ENCODE data around the gene TOR3A. TPM values are rescaled to one million over a fixed set of nuclear protein-coding genes. Genes with fewer than 3 reads are reported as not detected.

TOR3A gene
- total RNA-seq, 2 donors from 2014 or later, result 37.4 to 69.2 TPM

DNA sequence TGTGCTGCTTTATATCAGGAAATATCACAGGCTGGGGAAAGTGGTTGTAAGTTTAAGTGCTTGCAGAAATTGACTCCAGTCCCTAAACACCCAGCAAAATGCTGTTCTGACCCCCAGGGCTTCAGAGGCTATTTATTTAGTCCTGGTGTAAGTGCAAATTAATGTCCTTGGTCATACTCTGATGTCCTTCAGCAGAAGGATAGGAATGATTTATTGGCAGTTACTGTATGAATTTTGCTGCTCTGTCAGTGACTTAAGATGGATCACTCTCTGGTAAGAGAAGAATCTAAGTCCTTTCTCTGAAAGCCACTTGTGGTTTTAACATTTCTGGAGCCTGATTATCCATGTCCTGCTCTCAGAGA lies 34.3 kb upstream of the TOR3A start:
- DNase-seq (ENCODE audit: low spot score) (no peak), ATAC-seq (ENCODE audit: insufficient number of reproducible peaks, low FRiP score, low read depth) (no peak)
- no peak overlapping the region for H3K27ac ChIP-seq
- H3K27me3 ChIP-seq (replicated peaks; ENCODE audit: insufficient read depth), result no peaks in the 10 kb centered on the region
- no peak for TF ChIP-seq CTCF (IDR thresholded peaks at IDR 0.05)
- peaks cover 5% of the 10 kb centered on the region for H3K36me3 ChIP-seq
- peaks cover 0 to 6% of the 10 kb centered on the region in 2 donors for H3K4me1 ChIP-seq (ENCODE audit: control insufficient read depth in 1 of 2, low read depth in 2 of 2)
- H3K9me3 ChIP-seq, result no peaks in the 10 kb centered on the region
- H3K4me3 ChIP-seq, result no peak overlapping the region

DNA sequence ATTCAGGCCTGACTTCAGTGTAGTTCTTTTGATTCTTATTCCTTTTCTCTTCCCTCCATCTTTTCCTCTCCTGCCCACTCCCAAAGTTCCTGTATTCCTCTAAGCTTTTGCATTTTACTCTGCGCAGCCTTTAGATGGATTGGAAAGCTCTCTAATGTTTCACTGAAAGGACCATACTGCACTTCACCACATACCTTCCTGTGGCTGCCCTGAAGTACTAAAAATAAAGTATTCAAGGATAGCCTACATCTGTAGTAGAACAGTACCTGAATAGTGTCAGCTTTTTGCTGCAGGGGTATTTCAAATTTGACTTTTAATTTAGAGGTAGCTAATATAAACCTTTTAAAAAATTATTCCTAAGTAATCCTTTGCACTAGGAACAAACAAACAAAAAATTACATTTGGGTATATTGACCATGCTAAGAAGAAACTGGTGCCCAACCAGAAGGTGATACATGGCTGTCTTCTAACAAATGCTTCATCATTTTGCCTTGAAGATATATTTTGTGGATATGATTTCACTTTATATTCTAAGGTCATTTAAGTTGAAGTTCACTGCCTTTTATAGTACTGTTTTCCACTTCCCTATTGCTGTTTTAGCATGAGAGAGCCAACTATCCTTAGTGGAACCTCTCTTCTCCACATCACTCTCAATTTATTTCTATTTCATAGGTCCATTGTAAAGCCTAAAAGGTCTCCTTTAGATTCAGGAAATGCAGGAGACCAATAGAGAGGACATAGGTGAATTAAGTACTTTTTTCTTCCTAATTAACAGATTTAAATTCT lies 33.3 kb upstream of the TOR3A start:
- H3K9me3 ChIP-seq, result no peaks in the 10 kb centered on the region
- no peak overlapping the region for H3K27ac ChIP-seq
- H3K27me3 ChIP-seq (replicated peaks; ENCODE audit: insufficient read depth), result no peaks in the 10 kb centered on the region
- peaks cover 5% of the 10 kb centered on the region for H3K36me3 ChIP-seq
- peaks cover 0 to 6% of the 10 kb centered on the region in 2 donors for H3K4me1 ChIP-seq (ENCODE audit: control insufficient read depth in 1 of 2, low read depth in 2 of 2)
- no peak for TF ChIP-seq CTCF (IDR thresholded peaks at IDR 0.05)
- no peak for DNase-seq (ENCODE audit: low spot score)
- H3K4me3 ChIP-seq, result no peak overlapping the region
- ATAC-seq (ENCODE audit: insufficient number of reproducible peaks, low FRiP score, low read depth), result no peak

GRCh38 chr1:179052776-179053175 lies 29.1 kb upstream of the TOR3A start:
- H3K27me3 ChIP-seq (replicated peaks; ENCODE audit: insufficient read depth), result no peaks in the 10 kb centered on the region
- no peak for DNase-seq (ENCODE audit: low spot score)
- no peak overlapping the region for H3K27ac ChIP-seq
- H3K4me1 ChIP-seq (ENCODE audit: control insufficient read depth in 1 of 2, low read depth in 2 of 2), result peaks cover 0 to 2% of the 10 kb centered on the region in 2 donors
- TF ChIP-seq CTCF (IDR thresholded peaks at IDR 0.05), result no peak
- no peaks in the 10 kb centered on the region for H3K36me3 ChIP-seq
- H3K4me3 ChIP-seq, result no peak overlapping the region
- no peaks in the 10 kb centered on the region for H3K9me3 ChIP-seq
- no peak for ATAC-seq (ENCODE audit: insufficient number of reproducible peaks, low FRiP score, low read depth)

DNA sequence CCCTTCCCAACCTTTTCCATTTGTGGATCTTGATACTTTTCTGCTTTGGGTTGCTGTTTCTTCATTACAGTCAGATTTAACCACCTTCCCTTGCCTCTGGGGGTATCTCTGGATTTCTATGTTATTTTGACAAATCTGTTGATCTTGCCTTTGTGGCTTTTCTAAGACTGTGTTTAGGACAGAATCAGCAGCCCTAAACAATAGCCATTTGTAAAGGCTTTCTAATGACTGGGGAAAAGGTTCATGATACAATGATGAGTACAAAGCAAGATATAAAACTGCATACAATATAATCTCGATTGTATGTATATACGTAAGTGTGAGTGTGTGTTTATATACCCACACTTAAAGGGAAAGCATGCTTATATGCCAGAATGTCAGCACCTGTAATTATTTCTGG lies 28.4 kb upstream of the TOR3A start:
- ATAC-seq (ENCODE audit: insufficient number of reproducible peaks, low FRiP score, low read depth), result no peak

DNA sequence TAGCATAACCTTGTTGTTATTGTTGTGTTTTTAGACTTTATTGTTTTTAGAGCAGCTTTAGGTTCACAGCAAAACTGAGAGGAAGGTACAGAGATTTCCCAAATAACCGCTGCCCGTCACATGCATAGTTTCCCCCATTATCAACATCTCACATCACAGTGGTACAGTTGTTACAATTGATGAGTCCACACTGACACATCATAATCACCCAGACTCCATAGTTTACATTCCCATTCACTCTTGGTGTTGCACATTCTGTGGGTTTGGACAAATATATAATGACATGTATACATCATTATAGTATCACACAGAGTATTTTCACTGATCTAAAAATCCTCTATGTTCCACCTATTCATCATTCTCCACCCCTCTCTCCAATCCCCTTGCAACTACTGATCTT lies 25.9 kb upstream of the TOR3A start:
- no peak for TF ChIP-seq CTCF (IDR thresholded peaks at IDR 0.05)
- Histone ChIP-seq H3K4me3 (no peak overlapping the region), H3K4me1 (ENCODE audit: control insufficient read depth in 1 of 2, low read depth in 2 of 2) (no peaks in the 10 kb centered on the region), H3K36me3 (no peaks in the 10 kb centered on the region), H3K27me3 (replicated peaks; ENCODE audit: insufficient read depth) (no peaks in the 10 kb centered on the region), H3K9me3 (no peaks in the 10 kb centered on the region), H3K27ac (no peak overlapping the region)
- DNase-seq (ENCODE audit: low spot score) (no peak), ATAC-seq (ENCODE audit: insufficient number of reproducible peaks, low FRiP score, low read depth) (no peak)

More for the DNA sequence above, 28.4 kb upstream of the TOR3A start:
- Histone ChIP-seq H3K27ac (no peak overlapping the region), H3K27me3 (replicated peaks; ENCODE audit: insufficient read depth) (no peaks in the 10 kb centered on the region), H3K36me3 (no peaks in the 10 kb centered on the region), H3K4me3 (no peak overlapping the region), H3K9me3 (no peaks in the 10 kb centered on the region), H3K4me1 (ENCODE audit: control insufficient read depth in 1 of 2, low read depth in 2 of 2) (no peaks in the 10 kb centered on the region)
- no peak for TF ChIP-seq CTCF (IDR thresholded peaks at IDR 0.05)
- DNase-seq (ENCODE audit: low spot score), result no peak

Measured in thoracic aorta (tissue), 2 donors.